ENCODE results near the gene MYH7.
"Not testable (repeated sequence)": the region's sequence is repeated elsewhere in the genome, so short reads cannot be mapped to it uniquely, and the experiment has no call there.

The MYH7 gene

GRCh38 chr14:23398348-23398747 is 37.1 kb downstream of the MYH7 start:
- no peak overlapping the region for H3K4me3 ChIP-seq (IDR thresholded peaks at IDR 0.05; ENCODE audit: insufficient read depth, low read depth, low read length)
- TF ChIP-seq, protein P1, sequence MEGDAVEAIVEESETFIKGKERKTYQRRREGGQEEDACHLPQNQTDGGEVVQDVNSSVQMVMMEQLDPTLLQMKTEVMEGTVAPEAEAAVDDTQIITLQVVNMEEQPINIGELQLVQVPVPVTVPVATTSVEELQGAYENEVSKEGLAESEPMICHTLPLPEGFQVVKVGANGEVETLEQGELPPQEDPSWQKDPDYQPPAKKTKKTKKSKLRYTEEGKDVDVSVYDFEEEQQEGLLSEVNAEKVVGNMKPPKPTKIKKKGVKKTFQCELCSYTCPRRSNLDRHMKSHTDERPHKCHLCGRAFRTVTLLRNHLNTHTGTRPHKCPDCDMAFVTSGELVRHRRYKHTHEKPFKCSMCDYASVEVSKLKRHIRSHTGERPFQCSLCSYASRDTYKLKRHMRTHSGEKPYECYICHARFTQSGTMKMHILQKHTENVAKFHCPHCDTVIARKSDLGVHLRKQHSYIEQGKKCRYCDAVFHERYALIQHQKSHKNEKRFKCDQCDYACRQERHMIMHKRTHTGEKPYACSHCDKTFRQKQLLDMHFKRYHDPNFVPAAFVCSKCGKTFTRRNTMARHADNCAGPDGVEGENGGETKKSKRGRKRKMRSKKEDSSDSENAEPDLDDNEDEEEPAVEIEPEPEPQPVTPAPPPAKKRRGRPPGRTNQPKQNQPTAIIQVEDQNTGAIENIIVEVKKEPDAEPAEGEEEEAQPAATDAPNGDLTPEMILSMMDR (conservative IDR thresholded peaks at IDR 0.05; ENCODE audit: low read depth, low read length) = no peak
- no peak overlapping the region for H3K9ac ChIP-seq
- H3K27ac ChIP-seq = no peak overlapping the region
- no peaks in the 10 kb centered on the region for H3K4me1 ChIP-seq (ENCODE audit: low read depth, poor library complexity, severe bottlenecking)
- no peaks in the 10 kb centered on the region for H3K36me3 ChIP-seq (ENCODE audit: insufficient read depth)
- peaks cover 2% of the 10 kb centered on the region for H3K27me3 ChIP-seq (ENCODE audit: insufficient read depth, low read depth)
- no peak overlapping the region for H3K4me2 ChIP-seq
- no peak overlapping the region for H2AFZ ChIP-seq (ENCODE audit: low read depth)
- H4K20me1 ChIP-seq (ENCODE audit: insufficient read depth) = no peaks in the 10 kb centered on the region
- H3K79me2 ChIP-seq (ENCODE audit: insufficient read depth, low read depth) = no peaks in the 10 kb centered on the region

DNA sequence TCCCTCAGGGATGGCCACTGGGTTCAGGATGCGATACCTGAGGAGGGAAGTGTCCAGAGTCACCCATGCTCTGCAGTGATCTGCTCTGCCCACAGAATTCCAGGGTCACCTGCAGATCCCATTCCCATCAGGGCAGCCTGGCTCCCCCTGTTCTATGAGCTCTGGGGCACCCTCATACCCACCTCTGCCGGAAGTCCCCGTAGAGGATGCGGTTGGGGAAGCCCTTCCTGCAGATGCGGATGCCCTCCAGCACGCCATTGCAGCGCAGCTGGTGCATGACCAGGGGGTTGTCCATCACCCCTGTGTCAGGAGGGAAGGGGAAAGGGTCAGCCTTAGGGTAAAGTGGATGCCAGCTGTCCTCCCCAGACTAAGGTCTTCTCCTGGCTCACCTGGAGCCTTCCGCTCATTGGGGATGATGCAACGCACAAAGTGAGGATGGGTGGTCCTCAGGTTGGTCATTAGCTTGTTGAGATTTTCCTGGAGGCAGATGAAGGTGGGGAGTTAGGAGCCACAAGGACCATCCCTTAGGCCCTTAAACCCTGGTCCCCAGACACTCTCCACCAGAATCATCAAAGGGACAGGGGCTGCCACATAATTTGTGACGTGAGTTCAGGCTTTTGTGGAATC is 38.6 kb downstream of the MYH7 start:
- TF ChIP-seq, protein P1 (conservative IDR thresholded peaks at IDR 0.05; ENCODE audit: low read depth, low read length) = no peak
- Histone ChIP-seq H3K4me3 (IDR thresholded peaks at IDR 0.05; ENCODE audit: insufficient read depth, low read depth, low read length) (no peak overlapping the region), H4K20me1 (ENCODE audit: insufficient read depth) (no peaks in the 10 kb centered on the region), H2AFZ (ENCODE audit: low read depth) (no peak overlapping the region), H3K36me3 (ENCODE audit: insufficient read depth) (no peaks in the 10 kb centered on the region), H3K4me1 (ENCODE audit: low read depth, poor library complexity, severe bottlenecking) (no peaks in the 10 kb centered on the region), H3K79me2 (ENCODE audit: insufficient read depth, low read depth) (no peaks in the 10 kb centered on the region), H3K4me2 (no peak overlapping the region), H3K27me3 (ENCODE audit: insufficient read depth, low read depth) (peaks cover 1% of the 10 kb centered on the region), H3K9ac (no peak overlapping the region), H3K27ac (no peak overlapping the region)

GRCh38 chr14:23396126-23396525 is 39.3 kb downstream of the MYH7 start:
- H3K27ac ChIP-seq = no peak overlapping the region
- H3K36me3 ChIP-seq (ENCODE audit: insufficient read depth) = no peaks in the 10 kb centered on the region
- H3K9ac ChIP-seq = no peak overlapping the region
- no peak overlapping the region for H3K4me2 ChIP-seq
- H3K27me3 ChIP-seq (ENCODE audit: insufficient read depth, low read depth) = peaks cover 8% of the 10 kb centered on the region
- no peak overlapping the region for H2AFZ ChIP-seq (ENCODE audit: low read depth)
- no peaks in the 10 kb centered on the region for H4K20me1 ChIP-seq (ENCODE audit: insufficient read depth)
- no peak overlapping the region for H3K4me3 ChIP-seq (IDR thresholded peaks at IDR 0.05; ENCODE audit: insufficient read depth, low read depth, low read length)
- H3K4me1 ChIP-seq (ENCODE audit: low read depth, poor library complexity, severe bottlenecking) = no peaks in the 10 kb centered on the region
- H3K79me2 ChIP-seq (ENCODE audit: insufficient read depth, low read depth) = no peaks in the 10 kb centered on the region
- TF ChIP-seq, protein P1 (conservative IDR thresholded peaks at IDR 0.05; ENCODE audit: low read depth, low read length) = no peak

DNA sequence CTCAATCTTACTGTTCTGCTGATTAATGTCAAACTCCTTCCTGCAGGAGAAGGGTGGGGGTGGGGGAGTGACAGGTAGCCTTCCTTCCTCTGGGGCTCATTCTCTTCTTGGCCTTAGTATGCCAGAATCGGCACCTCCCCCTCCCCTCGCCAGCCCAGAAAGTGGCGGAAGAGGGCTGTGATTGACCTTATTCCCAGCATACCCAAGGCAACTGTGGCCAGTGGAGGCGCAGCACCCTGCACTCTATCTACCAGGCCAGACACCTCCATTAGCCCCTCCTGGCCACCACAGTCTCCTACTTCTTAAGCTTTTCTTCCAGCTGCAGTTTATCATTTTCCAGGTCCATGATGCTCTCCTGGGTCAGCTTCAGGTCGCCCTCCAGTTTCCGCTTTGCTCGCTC is 42.8 kb downstream of the MYH7 start:
- H3K27me3 ChIP-seq (ENCODE audit: insufficient read depth, low read depth) = peaks cover 8% of the 10 kb centered on the region; the same call in 1 of the 2 replicates
- H3K27ac ChIP-seq = no peak overlapping the region
- no peaks in the 10 kb centered on the region for H3K4me1 ChIP-seq (ENCODE audit: low read depth, poor library complexity, severe bottlenecking)
- no peaks in the 10 kb centered on the region for H4K20me1 ChIP-seq (ENCODE audit: insufficient read depth)
- H3K9ac ChIP-seq = no peak overlapping the region
- no peak overlapping the region for H3K4me3 ChIP-seq (IDR thresholded peaks at IDR 0.05; ENCODE audit: insufficient read depth, low read depth, low read length)
- TF ChIP-seq, protein P1 (conservative IDR thresholded peaks at IDR 0.05; ENCODE audit: low read depth, low read length) = no peak
- H2AFZ ChIP-seq (ENCODE audit: low read depth) = no peak overlapping the region
- no peaks in the 10 kb centered on the region for H3K36me3 ChIP-seq (ENCODE audit: insufficient read depth)
- H3K79me2 ChIP-seq (ENCODE audit: insufficient read depth, low read depth) = no peaks in the 10 kb centered on the region
- no peak overlapping the region for H3K4me2 ChIP-seq

DNA sequence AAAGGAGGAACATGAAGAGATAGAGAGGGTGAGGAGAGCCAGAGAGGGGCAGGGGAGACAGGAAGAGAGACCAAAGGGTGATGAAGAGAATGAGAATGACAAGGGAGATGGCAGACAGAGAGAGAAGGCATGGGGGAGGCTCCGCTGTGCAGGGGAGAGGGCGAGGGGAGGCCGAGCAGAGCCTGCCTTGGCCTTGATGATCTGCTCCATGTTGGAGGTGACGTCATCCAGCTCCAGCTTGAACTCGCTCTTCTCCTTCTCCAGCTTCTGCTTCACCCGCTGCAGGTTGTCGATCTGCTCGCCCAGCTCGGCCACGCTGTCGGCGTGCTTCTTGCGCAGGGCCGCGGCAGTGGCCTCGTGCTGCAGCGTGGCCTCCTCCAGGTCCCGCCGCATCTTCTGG is 45.6 kb downstream of the MYH7 start:
- not testable (repeated sequence) for H4K20me1 ChIP-seq (ENCODE audit: insufficient read depth); H2AFZ ChIP-seq (ENCODE audit: low read depth); H3K4me2 ChIP-seq; H3K4me3 ChIP-seq (IDR thresholded peaks at IDR 0.05; ENCODE audit: insufficient read depth, low read depth, low read length); H3K27ac ChIP-seq; H3K4me1 ChIP-seq (ENCODE audit: low read depth, poor library complexity, severe bottlenecking); H3K79me2 ChIP-seq (ENCODE audit: insufficient read depth, low read depth); H3K9ac ChIP-seq; H3K36me3 ChIP-seq (ENCODE audit: insufficient read depth)
- H3K27me3 ChIP-seq (ENCODE audit: insufficient read depth, low read depth) = peaks cover 16% of the 10 kb centered on the region; the same call in 1 of the 2 replicates
